Ovary (tissue), 9 donors: ENCODE measurements around the gene HOXC11. TPM values are rescaled to one million over a fixed set of nuclear protein-coding genes. Genes with fewer than 3 reads are reported as not detected.

Source experiments
- DNase-seq, 5 donors: peaks; one replicate each; pipeline ENCODE4 v3.0.0-alpha.2; 2019 to 2020
- H3K27ac ChIP-seq, 2 donors: fragments of 200-600 bp; one replicate each; pipeline versions ENCODE4 v1.5.1 to v1.8.0; 2019 to 2022
- H3K27me3 ChIP-seq: fragments of 200-600 bp; one replicate; pipeline ENCODE4 v1.8.0; 2022
- H3K36me3 ChIP-seq: fragments of 200-600 bp; sonication (generic); one replicate; pipeline ENCODE4 v1.5.1; 2019
- H3K4me1 ChIP-seq: one replicate; pipeline ENCODE4 v1.8.1; 2013; ENCODE audit warnings: mild to moderate bottlenecking, moderate library complexity; ENCODE audit not compliant: insufficient read depth
- H3K4me3 ChIP-seq: fragments of 200-600 bp; sonication (generic); one replicate; pipeline ENCODE4 v1.5.1; 2017
- H3K9me3 ChIP-seq, 2 donors: fragments of 200-600 bp in 1 of 2; sonication (generic) in 1 of 2; one replicate each; pipeline versions ENCODE4 v1.5.1 to v1.8.1; 2013 to 2019; ENCODE audit warnings: mild to moderate bottlenecking in 1 of 2, moderate library complexity in 1 of 2
- EP300 ChIP-seq: sonication (generic); formaldehyde crosslinking; IDR thresholded peaks from one replicate; pipeline ENCODE4 v1.6.1; 2017; ENCODE audit warnings: antibody characterized with exemption
- POLR2A ChIP-seq: fragments of 450-650 bp; IDR thresholded peaks from one replicate; pipeline ENCODE4 v1.6.1; 2017; ENCODE audit warnings: antibody characterized with exemption, mild to moderate bottlenecking, moderate library complexity
- WGBS, 3 donors: extraction: QIAGEN DNeasy Blood & Tissue Kit in 1 of 3; methylation state at CpG; one replicate each; pipeline versions ENCODE4 v1.1.5 to v1.1.7; 2013 to 2017; 5-methylcytosine and 5-hydroxymethylcytosine counted together
- intact Hi-C, 4 donors: fragments of 100-400 bp; cut with DNase I; formaldehyde crosslinking; loops; one replicate each; pipeline versions ENCODE4 v1.11.0 to v1.15.1; 2022 to 2023
- polyA plus RNA-seq, 2 donors: library from polyadenylated mRNA; stranded (reverse); fragments of 200-250 nt in 1 of 2; fragments of 350-450 nt in 1 of 2; fragmentation: Illumina TruSeq in 1 of 2; extraction: RNeasy Lipid Tissue Mini Kit (QIAGEN cat#74804) in 1 of 2; gene quantifications; one replicate each; pipeline ENCODE4 v1.2.3, GENCODE V29; 2013 to 2014
- total RNA-seq, 7 donors: library from RNA; depleted of rRNA in 2 of 7; stranded (reverse); fragments of >200 nt in 2 of 7; fragmentation: NEBNext Ultra II Directional in 3 of 7; extraction: Animal tissue kit (Norgen Biotek cat#: 25700) in 3 of 7; gene quantifications; one replicate each; pipeline versions ENCODE4 v1.1.0 to v1.2.4, GENCODE V29; 2016 to 2023
- TF ChIP-seq, protein P1 (sequence below), 3 donors: fragments of 450-650 bp in 2 of 3; fragments of 200-600 bp in 1 of 3; IDR thresholded peaks; one replicate each; pipeline versions ENCODE4 v1.5.1 to v1.8.0; 2016 to 2022; ENCODE audit warnings: antibody characterized with exemption in 3 of 3, mild to moderate bottlenecking in 1 of 3
- donor health status: DM: no; HTN: no; CAD: no; lungs with moderate emphysema.
- donor health status: DM: no; HTN: no; CAD: no.
- donor health status: Bipolar disorder and iron deficiency.
- donor health status: DM: yes; HTN: yes; CAD: no.
- donor health status: DM: no; HTN: no; CAD: no.
- donor health status: DM: yes; HTN: yes; CAD: no.

Gene HOXC11
- total and polyA plus RNA-seq, 9 donors = 0.12 to 1.1 TPM; not detected in 7

GRCh38 chr12:53983950-53984572 lies 11.1 kb downstream of the HOXC11 start:
- H3K36me3 ChIP-seq = no peaks in the 10 kb centered on the region
- 10 to 35% (median 11%) methylated on average over 30 of the region's 30 CpGs for WGBS, 3 donors
- peaks cover 4% of the 10 kb centered on the region for H3K4me1 ChIP-seq
- no peak for DNase-seq
- no peak overlapping the region for H3K4me3 ChIP-seq
- H3K27ac ChIP-seq = no peak overlapping the region
- H3K27me3 ChIP-seq = peaks cover 2% of the 10 kb centered on the region
- intact Hi-C loops = loop anchor here in 2 of 4 donors (10.0 kb wide), 2 partner anchors 381 to 391 kb away; partner anchors contain the start of gene GPR84 (in 1 of the 2)
- no peaks in the 10 kb centered on the region for H3K9me3 ChIP-seq
- TF ChIP-seq EP300 (no peak), POLR2A (no peak)
- TF ChIP-seq, protein P1, sequence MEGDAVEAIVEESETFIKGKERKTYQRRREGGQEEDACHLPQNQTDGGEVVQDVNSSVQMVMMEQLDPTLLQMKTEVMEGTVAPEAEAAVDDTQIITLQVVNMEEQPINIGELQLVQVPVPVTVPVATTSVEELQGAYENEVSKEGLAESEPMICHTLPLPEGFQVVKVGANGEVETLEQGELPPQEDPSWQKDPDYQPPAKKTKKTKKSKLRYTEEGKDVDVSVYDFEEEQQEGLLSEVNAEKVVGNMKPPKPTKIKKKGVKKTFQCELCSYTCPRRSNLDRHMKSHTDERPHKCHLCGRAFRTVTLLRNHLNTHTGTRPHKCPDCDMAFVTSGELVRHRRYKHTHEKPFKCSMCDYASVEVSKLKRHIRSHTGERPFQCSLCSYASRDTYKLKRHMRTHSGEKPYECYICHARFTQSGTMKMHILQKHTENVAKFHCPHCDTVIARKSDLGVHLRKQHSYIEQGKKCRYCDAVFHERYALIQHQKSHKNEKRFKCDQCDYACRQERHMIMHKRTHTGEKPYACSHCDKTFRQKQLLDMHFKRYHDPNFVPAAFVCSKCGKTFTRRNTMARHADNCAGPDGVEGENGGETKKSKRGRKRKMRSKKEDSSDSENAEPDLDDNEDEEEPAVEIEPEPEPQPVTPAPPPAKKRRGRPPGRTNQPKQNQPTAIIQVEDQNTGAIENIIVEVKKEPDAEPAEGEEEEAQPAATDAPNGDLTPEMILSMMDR (IDR thresholded peaks at IDR 0.05) = no peak

GRCh38 chr12:53984901-53985691 lies 12.2 kb downstream of the HOXC11 start, which contains the start of gene HOXC10:
TSS of gene HOXC10 (plus strand) at chr12:53985146. CDS start at chr12:53985260, 114 bp downstream.
- no peak for TF ChIP-seq POLR2A
- TF ChIP-seq, protein P1 (IDR thresholded peaks at IDR 0.05) = peak; percentile 21 to 73 (median 64)
- WGBS, 3 donors = 3 to 6% (median 4%) methylated on average over 53 to 55 of the region's 55 CpGs
- H3K4me1 ChIP-seq = peaks cover 4% of the 10 kb centered on the region
- DNase-seq = peak; percentile 89 to 95 (median 95)
- intact Hi-C loops = loop anchor here in 3 of 4 donors (5.0 to 10.0 kb wide), 4 partner anchors 222 to 390 kb away; partner anchors contain the start of gene GPR84 (in 1 of the 3)
- H3K27me3 ChIP-seq = peaks cover 2% of the 10 kb centered on the region
- H3K4me3 ChIP-seq = peak within 1 kb of the TSS; percentile 42
- H3K27ac ChIP-seq = no peak within 1 kb of the TSS
- no peaks in the 10 kb centered on the region for H3K36me3 ChIP-seq
- H3K9me3 ChIP-seq = no peaks in the 10 kb centered on the region

GRCh38 chr12:53985692-53985993 lies 12.7 kb downstream of the HOXC11 start:
- Histone ChIP-seq H3K27me3 (peaks cover 2% of the 10 kb centered on the region), H3K9me3 (no peaks in the 10 kb centered on the region), H3K4me3 (peak overlapping the region; percentile 42), H3K4me1 (peaks cover 4% of the 10 kb centered on the region), H3K36me3 (no peaks in the 10 kb centered on the region), H3K27ac (no peak overlapping the region)
- TF ChIP-seq, protein P1 (IDR thresholded peaks at IDR 0.05) = no peak
- no peak for TF ChIP-seq EP300
- DNase-seq = peak in 1 of 5 donors; percentile 41
- intact Hi-C loops = loop anchor here in 3 of 4 donors (5.0 to 10.0 kb wide), 4 partner anchors 222 to 389 kb away; partner anchors contain the start of gene GPR84 (in 1 of the 3)
- 7 to 10% (median 9%) methylated on average over 13 to 21 of the region's 21 CpGs for WGBS, 3 donors

- Histone ChIP-seq H3K4me3 (peak overlapping the region; percentile 42), H3K36me3 (no peaks in the 10 kb centered on the region), H3K9me3 (no peaks in the 10 kb centered on the region), H3K27me3 (peaks cover 2% of the 10 kb centered on the region), H3K4me1 (peaks cover 4% of the 10 kb centered on the region), H3K27ac (no peak overlapping the region)
- TF ChIP-seq EP300 = no peak
- TF ChIP-seq, protein P1 (IDR thresholded peaks at IDR 0.05) = no peak
- no peak for TF ChIP-seq POLR2A
- peak in 1 of 5 donors; percentile 33 for DNase-seq
- 7 to 23% (median 10%) methylated on average over 34 to 50 of the region's 50 CpGs for WGBS, 3 donors
- intact Hi-C loops = loop anchor here in 3 of 4 donors (5.0 to 10.0 kb wide), 4 partner anchors 221 to 389 kb away; partner anchors contain the start of gene GPR84 (in 1 of the 3)
Measured at GRCh38 chr12:53985994-53986685, 13.2 kb downstream of the HOXC11 start.
